Uterus (tissue), 4 donors: ENCODE measurements around the gene SLC41A1. TPM values are rescaled to one million over a fixed set of nuclear protein-coding genes. Genes with fewer than 3 reads are reported as not detected.

Experiments used
- DNase-seq, 2 donors: peaks; one replicate each; pipeline ENCODE4 v3.0.0-alpha.2; 2019 to 2020
- H3K27ac ChIP-seq, 2 donors: fragments of 200-600 bp; sonication (generic); 1 replicate in 1 of 2; 2 replicates in 1 of 2; pipeline ENCODE4 v1.5.1; 2016 to 2018
- H3K27me3 ChIP-seq, 2 donors: fragments of 200-600 bp; sonication (generic); one replicate each; pipeline ENCODE4 v1.5.1; 2018 to 2019; ENCODE audit warnings: control low read depth in 1 of 2
- H3K36me3 ChIP-seq, 2 donors: fragments of 200-600 bp; sonication (generic); one replicate each; pipeline ENCODE4 v1.5.1; 2019; ENCODE audit warnings: control low read depth in 1 of 2
- H3K4me1 ChIP-seq, 2 donors: fragments of 200-600 bp; sonication (generic); one replicate each; pipeline ENCODE4 v1.5.1; 2018 to 2019; ENCODE audit warnings: control low read depth in 1 of 2
- H3K4me3 ChIP-seq, 2 donors: fragments of 200-600 bp; sonication (generic); 1 replicate in 1 of 2; 2 replicates in 1 of 2; pipeline ENCODE4 v1.5.1; 2018 to 2019; ENCODE audit warnings: mild to moderate bottlenecking in 1 of 2
- H3K9me3 ChIP-seq, 2 donors: fragments of 200-600 bp; sonication (generic); one replicate each; pipeline ENCODE4 v1.5.1; 2019; ENCODE audit warnings: control low read depth in 1 of 2
- POLR2A ChIP-seq, 2 donors: fragments of 450-650 bp; IDR thresholded peaks; one replicate each; pipeline ENCODE4 v1.6.1; 2016; ENCODE audit warnings: antibody characterized with exemption in 2 of 2, mild to moderate bottlenecking in 1 of 2, moderate library complexity in 1 of 2
- intact Hi-C: fragments of 100-400 bp; cut with DNase I; formaldehyde crosslinking; loops from one replicate; pipeline ENCODE4 v1.15.1; 2023; ENCODE audit warnings: low total_unique reads
- total RNA-seq, 4 donors: library from RNA; depleted of rRNA in 3 of 4; stranded (reverse); fragments of >200 nt in 3 of 4; gene quantifications; one replicate each; pipeline versions ENCODE4 v1.1.0 to v1.2.4, GENCODE V29; 2014 to 2023
- TF ChIP-seq, protein P1 (sequence below), 4 experiments: fragments of 200-600 bp in 2 of 4; fragments of 450-650 bp in 2 of 4; sonication (generic) in 2 of 4; IDR thresholded peaks; one replicate each; pipeline ENCODE4 v1.5.1; 2016 to 2019; ENCODE audit warnings: antibody characterized with exemption in 4 of 4, mild to moderate bottlenecking in 2 of 4, moderate library complexity in 1 of 4
- donor health status: DM: yes; HTN: yes; CAD: no.

SLC41A1 gene
- total RNA-seq, 4 donors from 2014 or later: 1.0 to 35.4 (median 23.5) TPM

DNA sequence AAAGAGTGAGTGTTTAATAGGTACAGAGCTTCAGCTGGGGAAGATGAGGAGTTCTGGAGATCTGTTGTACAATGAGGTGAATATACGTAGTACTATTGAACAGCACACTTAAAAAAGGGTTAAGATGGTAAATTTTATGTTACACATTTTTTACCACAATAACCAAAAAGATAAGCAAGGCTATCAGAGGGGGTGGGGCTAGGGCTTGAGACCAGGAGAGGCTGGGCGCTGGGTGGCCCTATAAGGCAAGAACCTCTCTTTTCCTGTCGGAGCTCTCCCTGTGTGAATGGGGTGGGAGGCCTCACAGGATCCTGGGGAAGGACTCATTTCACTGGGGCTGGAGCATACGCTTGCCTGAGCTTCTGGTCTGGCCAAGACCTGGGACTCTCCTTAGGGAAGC, 9.0 kb downstream of the SLC41A1 start:
- Histone ChIP-seq H3K27me3 (no peaks in the 10 kb centered on the region), H3K4me3 (no peak overlapping the region), H3K9me3 (no peaks in the 10 kb centered on the region), H3K27ac (no peak overlapping the region), H3K4me1 (peaks cover 0 to 4% of the 10 kb centered on the region in 2 donors), H3K36me3 (no peaks in the 10 kb centered on the region)
- no peak for TF ChIP-seq POLR2A (IDR thresholded peaks at IDR 0.05)
- TF ChIP-seq, protein P1, sequence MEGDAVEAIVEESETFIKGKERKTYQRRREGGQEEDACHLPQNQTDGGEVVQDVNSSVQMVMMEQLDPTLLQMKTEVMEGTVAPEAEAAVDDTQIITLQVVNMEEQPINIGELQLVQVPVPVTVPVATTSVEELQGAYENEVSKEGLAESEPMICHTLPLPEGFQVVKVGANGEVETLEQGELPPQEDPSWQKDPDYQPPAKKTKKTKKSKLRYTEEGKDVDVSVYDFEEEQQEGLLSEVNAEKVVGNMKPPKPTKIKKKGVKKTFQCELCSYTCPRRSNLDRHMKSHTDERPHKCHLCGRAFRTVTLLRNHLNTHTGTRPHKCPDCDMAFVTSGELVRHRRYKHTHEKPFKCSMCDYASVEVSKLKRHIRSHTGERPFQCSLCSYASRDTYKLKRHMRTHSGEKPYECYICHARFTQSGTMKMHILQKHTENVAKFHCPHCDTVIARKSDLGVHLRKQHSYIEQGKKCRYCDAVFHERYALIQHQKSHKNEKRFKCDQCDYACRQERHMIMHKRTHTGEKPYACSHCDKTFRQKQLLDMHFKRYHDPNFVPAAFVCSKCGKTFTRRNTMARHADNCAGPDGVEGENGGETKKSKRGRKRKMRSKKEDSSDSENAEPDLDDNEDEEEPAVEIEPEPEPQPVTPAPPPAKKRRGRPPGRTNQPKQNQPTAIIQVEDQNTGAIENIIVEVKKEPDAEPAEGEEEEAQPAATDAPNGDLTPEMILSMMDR (IDR thresholded peaks at IDR 0.05): no peak
- DNase-seq: no peak
- intact Hi-C loops: no loop called here

DNA sequence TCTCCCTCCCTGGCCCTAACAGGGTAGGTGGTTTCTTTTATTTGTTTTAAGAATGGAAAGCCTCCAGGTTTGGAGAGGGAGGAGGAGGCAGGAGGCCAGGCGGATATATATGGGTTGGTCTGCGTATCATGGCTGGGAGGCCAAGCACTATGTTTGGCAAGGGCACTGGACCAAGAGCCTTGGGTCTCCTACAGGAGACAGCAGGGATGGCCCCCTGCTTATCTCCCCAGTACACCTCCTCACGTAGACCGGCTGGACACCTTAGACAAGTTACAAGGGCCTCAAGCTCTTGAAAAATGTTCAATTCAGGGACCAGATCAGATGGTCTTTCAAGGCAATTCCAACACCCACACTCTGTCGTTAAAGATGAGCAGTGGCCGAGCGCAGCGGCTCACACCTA, 10.9 kb downstream of the SLC41A1 start:
- DNase-seq: no peak
- Histone ChIP-seq H3K9me3 (no peaks in the 10 kb centered on the region), H3K4me3 (no peak overlapping the region), H3K27ac (no peak overlapping the region), H3K36me3 (no peaks in the 10 kb centered on the region), H3K27me3 (no peaks in the 10 kb centered on the region), H3K4me1 (no peaks in the 10 kb centered on the region)
- intact Hi-C loops: no loop called here
- TF ChIP-seq, protein P1 (IDR thresholded peaks at IDR 0.05): no peak
- TF ChIP-seq POLR2A (IDR thresholded peaks at IDR 0.05): no peak

DNA sequence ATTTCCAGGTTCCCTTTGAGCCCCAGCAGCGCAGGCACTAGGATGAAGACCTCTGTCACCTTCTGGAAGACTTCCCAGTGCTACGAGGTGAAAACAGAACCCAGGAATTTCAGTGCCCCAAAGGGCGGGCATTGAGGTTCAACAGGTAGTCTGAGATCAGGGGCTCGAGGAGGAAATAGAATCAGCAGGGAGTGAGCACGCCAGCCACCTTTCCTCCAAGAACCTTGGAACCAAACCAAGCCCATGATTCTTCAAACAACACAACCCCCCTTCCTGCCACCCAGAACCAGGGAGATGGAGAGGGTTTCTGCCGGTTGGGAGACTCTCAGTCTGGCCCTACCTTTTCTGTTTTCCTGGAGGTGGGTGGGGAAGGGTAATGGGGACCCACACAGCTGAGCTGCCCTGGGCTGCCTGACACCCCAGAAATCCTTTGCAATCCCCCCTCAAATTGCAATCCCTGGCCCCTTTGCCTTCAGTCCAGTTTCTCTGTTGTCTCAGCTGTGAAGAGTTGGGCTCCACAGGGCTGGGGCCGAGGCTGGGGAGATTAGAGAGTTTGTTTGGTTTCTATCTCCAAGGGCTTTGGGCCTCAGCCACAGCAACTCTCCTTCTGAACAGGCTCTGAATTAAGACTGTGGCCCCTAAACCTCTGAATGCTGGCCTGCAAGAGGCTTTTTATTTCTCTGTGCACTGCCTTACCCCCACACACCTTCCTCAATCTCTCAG, 11.9 kb downstream of the SLC41A1 start:
- no peak overlapping the region for H3K4me3 ChIP-seq
- intact Hi-C loops: no loop called here
- H3K4me1 ChIP-seq: no peaks in the 10 kb centered on the region
- H3K9me3 ChIP-seq: no peaks in the 10 kb centered on the region
- no peaks in the 10 kb centered on the region for H3K27me3 ChIP-seq
- H3K36me3 ChIP-seq: no peaks in the 10 kb centered on the region
- TF ChIP-seq, protein P1 (IDR thresholded peaks at IDR 0.05): no peak
- TF ChIP-seq POLR2A (IDR thresholded peaks at IDR 0.05): no peak
- no peak overlapping the region for H3K27ac ChIP-seq
- no peak for DNase-seq

DNA sequence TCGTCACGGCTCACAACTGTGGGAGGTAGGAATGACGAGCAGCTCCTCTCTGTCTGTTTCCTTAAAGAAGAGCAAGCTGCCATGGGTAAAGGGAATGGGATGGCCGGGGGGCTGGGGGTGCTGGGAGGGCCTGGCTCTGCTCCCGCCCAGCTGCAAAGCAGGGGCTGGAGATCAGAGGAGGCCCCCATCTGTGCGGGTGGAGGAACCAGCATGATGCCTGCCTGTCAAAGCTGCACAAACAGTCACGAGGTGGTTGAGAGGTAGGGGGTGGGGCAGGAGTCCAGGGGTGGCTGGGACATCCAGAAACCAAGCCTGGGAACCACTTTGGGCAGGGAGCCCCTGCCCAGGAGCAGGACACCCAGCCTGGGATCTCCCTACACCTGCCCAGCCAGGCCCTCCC, 12.6 kb downstream of the SLC41A1 start:
- intact Hi-C loops: no loop called here
- DNase-seq: no peak
- H3K27me3 ChIP-seq: no peaks in the 10 kb centered on the region
- no peak overlapping the region for H3K4me3 ChIP-seq
- H3K36me3 ChIP-seq: no peaks in the 10 kb centered on the region
- no peak overlapping the region for H3K27ac ChIP-seq
- no peaks in the 10 kb centered on the region for H3K4me1 ChIP-seq
- H3K9me3 ChIP-seq: no peaks in the 10 kb centered on the region
- no peak for TF ChIP-seq POLR2A (IDR thresholded peaks at IDR 0.05)
- TF ChIP-seq, protein P1 (IDR thresholded peaks at IDR 0.05): no peak

DNA sequence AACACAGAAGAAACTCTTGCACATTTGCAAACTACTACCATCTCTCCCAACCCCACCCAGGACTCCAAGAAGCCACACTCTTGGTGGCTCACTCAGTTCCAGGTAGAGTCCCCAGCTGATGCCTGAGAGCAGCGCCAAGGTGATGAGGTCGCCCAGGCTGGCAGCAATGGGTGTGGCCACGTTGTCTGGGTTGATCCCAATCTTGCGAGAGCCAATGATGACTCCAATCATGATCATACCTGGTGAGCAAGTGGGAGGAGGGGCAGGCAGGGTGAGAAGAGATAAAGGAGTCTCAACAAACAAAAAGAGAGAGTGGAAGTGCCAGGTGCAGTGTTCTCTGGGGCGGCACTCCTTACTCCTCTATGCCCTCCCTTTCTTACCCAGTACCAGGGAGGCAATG, 14.4 kb downstream of the SLC41A1 start:
- Histone ChIP-seq H3K4me1 (no peaks in the 10 kb centered on the region), H3K9me3 (no peaks in the 10 kb centered on the region), H3K27ac (no peak overlapping the region), H3K4me3 (no peak overlapping the region), H3K27me3 (no peaks in the 10 kb centered on the region), H3K36me3 (no peaks in the 10 kb centered on the region)
- intact Hi-C loops: loop anchor here (10.0 kb wide), 1 partner anchor 306 kb away; no protein-coding TSS in a partner anchor
- no peak for DNase-seq
- TF ChIP-seq, protein P1 (IDR thresholded peaks at IDR 0.05): no peak
- TF ChIP-seq POLR2A (IDR thresholded peaks at IDR 0.05): no peak
